CD8-positive, alpha-beta memory T cell (primary cell): Measurements from ENCODE around the gene ENTHD1. TPM values are rescaled to one million over a fixed set of nuclear protein-coding genes. Genes with fewer than 3 reads are reported as not detected.

ENCODE experiments used
- CTCF ChIA-PET: fragments of 350-600 bp; sonication (Branson Sonifier 250); formaldehyde crosslinking; loops from one replicate; lab custom pipeline; 2021; ENCODE audit warnings: antibody characterized with exemption; lab: Charles Lee
- POLR2A ChIA-PET: fragments of 350-600 bp; sonication (Branson Sonifier 250); formaldehyde crosslinking; loops from one replicate; lab custom pipeline; 2021; ENCODE audit warnings: antibody characterized with exemption; lab: Charles Lee
- DNase-seq, 5 donors: peaks; one replicate each; pipeline versions ENCODE4 v3.0.0 to v3.0.0-alpha.2; 2020 to 2022; ENCODE audit warnings: mixed read lengths in 1 of 5
- H3K27ac ChIP-seq: one replicate; pipeline ENCODE4 v1.7.0; 2013; ENCODE audit warnings: low read depth, mild to moderate bottlenecking, low read length, moderate library complexity
- H3K27me3 ChIP-seq: 2 replicates; pipeline ENCODE4 v1.7.0; 2013; ENCODE audit warnings: low read length, mild to moderate bottlenecking; ENCODE audit not compliant: insufficient read depth, poor library complexity, severe bottlenecking
- H3K36me3 ChIP-seq: 2 replicates; pipeline ENCODE4 v1.7.0; 2013; ENCODE audit warnings: mild to moderate bottlenecking, low read length, moderate library complexity; ENCODE audit not compliant: insufficient read depth
- H3K4me1 ChIP-seq: 2 replicates; pipeline ENCODE4 v1.7.0; 2013; ENCODE audit warnings: mild to moderate bottlenecking, low read length, moderate library complexity; ENCODE audit not compliant: insufficient read depth
- H3K4me3 ChIP-seq: 2 replicates; pipeline ENCODE4 v1.7.0; 2013; ENCODE audit warnings: mild to moderate bottlenecking, low read length
- H3K9me3 ChIP-seq: 2 replicates; pipeline ENCODE4 v1.7.0; 2013; ENCODE audit warnings: mild to moderate bottlenecking, low read length
- H3K27ac Mint-ChIP-seq, 8 donors: one replicate each; pipeline ENCODE4 v1.8.0; 2020 to 2021; ENCODE audit warnings: mixed read lengths in 8 of 8, mild to moderate bottlenecking in 6 of 8, inconsistent platforms in 3 of 8, moderate library complexity in 3 of 8
- H3K27me3 Mint-ChIP-seq, 2 donors: one replicate each; pipeline ENCODE4 v1.8.0; 2020 to 2021; ENCODE audit warnings: mixed read lengths in 2 of 2, mild to moderate bottlenecking in 1 of 2, moderate library complexity in 1 of 2
- H3K36me3 Mint-ChIP-seq, 3 donors: one replicate each; pipeline ENCODE4 v1.8.0; 2020 to 2021; ENCODE audit warnings: mixed read lengths in 3 of 3, inconsistent platforms in 1 of 3, mild to moderate bottlenecking in 1 of 3
- H3K4me1 Mint-ChIP-seq, 3 donors: one replicate each; pipeline ENCODE4 v1.8.0; 2020 to 2021; ENCODE audit warnings: mixed read lengths in 3 of 3, inconsistent platforms in 1 of 3, mild to moderate bottlenecking in 1 of 3
- H3K4me3 Mint-ChIP-seq, 7 donors: one replicate each; pipeline ENCODE4 v1.8.0; 2020 to 2021; ENCODE audit warnings: mixed read lengths in 7 of 7, mild to moderate bottlenecking in 6 of 7, moderate library complexity in 4 of 7, inconsistent platforms in 2 of 7
- H3K9me3 Mint-ChIP-seq, 5 donors: one replicate each; pipeline ENCODE4 v1.8.0; 2020 to 2022; ENCODE audit warnings: mixed read lengths in 5 of 5, mild to moderate bottlenecking in 3 of 5, moderate library complexity in 2 of 5, inconsistent platforms in 1 of 5
- polyA plus RNA-seq: library from polyadenylated mRNA; unstranded; fragments of 300-500 nt; fragmentation: Illumina TruSeq; gene quantifications from one replicate; pipeline ENCODE4 v1.2.3, GENCODE V29; 2021
- total RNA-seq, 2 experiments: library from RNA; stranded (reverse); gene quantifications; one replicate each; pipeline ENCODE4 v1.2.3, GENCODE V29; 2021

Gene ENTHD1
- total and polyA plus RNA-seq, 3 experiments from 2014 or later, result 0.16 to 0.35 (median 0.16) TPM

- H3K27ac ChIP-seq, result no peak overlapping the region
- H3K9me3 ChIP-seq, result no peaks in the 10 kb centered on the region
- ChIA-PET POLR2A (no interaction called here), CTCF (no interaction called here)
- no peaks in the 10 kb centered on the region for H3K27me3 ChIP-seq
- Mint-ChIP-seq H3K9me3 (no peaks in the 10 kb centered on the region), H3K27ac (peak overlapping the region in 1 of 8 donors; percentile 70), H3K36me3 (no peaks in the 10 kb centered on the region), H3K4me3 (no peak overlapping the region), H3K27me3 (peaks cover 5 to 6% of the 10 kb centered on the region in 2 donors), H3K4me1 (peaks cover 0 to 5% (median 0%) of the 10 kb centered on the region in 3 donors)
- DNase-seq, result no peak
- no peaks in the 10 kb centered on the region for H3K36me3 ChIP-seq
- no peaks in the 10 kb centered on the region for H3K4me1 ChIP-seq
- no peak overlapping the region for H3K4me3 ChIP-seq
Observed at GRCh38 chr22:39713799-39714290, 179.7 kb downstream of the ENTHD1 start.

GRCh38 chr22:39712751-39713525 is 180.6 kb downstream of the ENTHD1 start:
- H3K4me3 Mint-ChIP-seq, result no peak overlapping the region
- Histone ChIP-seq H3K27ac (no peak overlapping the region), H3K9me3 (no peaks in the 10 kb centered on the region), H3K27me3 (no peaks in the 10 kb centered on the region), H3K4me1 (no peaks in the 10 kb centered on the region), H3K4me3 (no peak overlapping the region), H3K36me3 (no peaks in the 10 kb centered on the region)
- CTCF ChIA-PET, result interaction anchor here (0.9 to 1.4 kb wide), 2 partner anchors 178 to 206 kb away, joined by 3 to 5 read pairs; no protein-coding TSS in a partner anchor
- H3K27me3 Mint-ChIP-seq, result peaks cover 5 to 6% of the 10 kb centered on the region in 2 donors
- no peak overlapping the region for H3K27ac Mint-ChIP-seq
- no peak for DNase-seq
- POLR2A ChIA-PET, result no interaction called here
- H3K36me3 Mint-ChIP-seq, result no peaks in the 10 kb centered on the region
- no peaks in the 10 kb centered on the region for H3K4me1 Mint-ChIP-seq
- no peaks in the 10 kb centered on the region for H3K9me3 Mint-ChIP-seq

- H3K4me1 Mint-ChIP-seq, result no peaks in the 10 kb centered on the region
- no peak overlapping the region for H3K27ac Mint-ChIP-seq
- no peak overlapping the region for H3K4me3 ChIP-seq
- H3K4me1 ChIP-seq, result no peaks in the 10 kb centered on the region
- no peak overlapping the region for H3K4me3 Mint-ChIP-seq
- DNase-seq, result no peak
- no peaks in the 10 kb centered on the region for H3K9me3 ChIP-seq
- H3K27me3 ChIP-seq, result no peaks in the 10 kb centered on the region
- CTCF ChIA-PET, result interaction anchor here (0.9 to 1.4 kb wide), 2 partner anchors 177 to 207 kb away, joined by 3 to 5 read pairs; no protein-coding TSS in a partner anchor
- H3K36me3 Mint-ChIP-seq, result no peaks in the 10 kb centered on the region
- H3K27me3 Mint-ChIP-seq, result peaks cover 5 to 6% of the 10 kb centered on the region in 2 donors
- POLR2A ChIA-PET, result no interaction called here
- no peak overlapping the region for H3K27ac ChIP-seq
- no peaks in the 10 kb centered on the region for H3K9me3 Mint-ChIP-seq
- no peaks in the 10 kb centered on the region for H3K36me3 ChIP-seq
Observed at GRCh38 chr22:39712081-39712480, 181.5 kb downstream of the ENTHD1 start.

- no peaks in the 10 kb centered on the region for H3K4me1 ChIP-seq
- H3K36me3 ChIP-seq, result no peaks in the 10 kb centered on the region
- H3K9me3 ChIP-seq, result no peaks in the 10 kb centered on the region
- Mint-ChIP-seq H3K9me3 (no peaks in the 10 kb centered on the region), H3K4me3 (no peak overlapping the region), H3K4me1 (no peaks in the 10 kb centered on the region), H3K36me3 (no peaks in the 10 kb centered on the region), H3K27me3 (peaks cover 5% of the 10 kb centered on the region in 2 donors), H3K27ac (no peak overlapping the region)
- H3K4me3 ChIP-seq, result no peak overlapping the region
- DNase-seq, result no peak
- H3K27me3 ChIP-seq, result no peaks in the 10 kb centered on the region
- no peak overlapping the region for H3K27ac ChIP-seq
- CTCF ChIA-PET, result interaction anchor here (1.4 kb wide), 1 partner anchor 314 kb away, joined by 3 read pairs; no protein-coding TSS in a partner anchor
- POLR2A ChIA-PET, result no interaction called here
Observed at GRCh38 chr22:39710380-39711150, 183.0 kb downstream of the ENTHD1 start.

- no peaks in the 10 kb centered on the region for H3K36me3 ChIP-seq
Observed at GRCh38 chr22:39707816-39708215, 185.7 kb downstream of the ENTHD1 start.

GRCh38 chr22:39707351-39707750 is 186.2 kb downstream of the ENTHD1 start:
- ChIA-PET CTCF (no interaction called here), POLR2A (no interaction called here)
- Mint-ChIP-seq H3K4me3 (no peak overlapping the region), H3K4me1 (no peaks in the 10 kb centered on the region), H3K27ac (no peak overlapping the region), H3K9me3 (no peaks in the 10 kb centered on the region), H3K36me3 (no peaks in the 10 kb centered on the region), H3K27me3 (peaks cover 4 to 5% of the 10 kb centered on the region in 2 donors)
- H3K9me3 ChIP-seq, result no peaks in the 10 kb centered on the region
- H3K4me3 ChIP-seq, result no peak overlapping the region
- no peak overlapping the region for H3K27ac ChIP-seq
- H3K4me1 ChIP-seq, result no peaks in the 10 kb centered on the region
- H3K36me3 ChIP-seq, result no peaks in the 10 kb centered on the region
- H3K27me3 ChIP-seq, result no peaks in the 10 kb centered on the region
- DNase-seq, result no peak

More at GRCh38 chr22:39707816-39708215, 185.7 kb downstream of the ENTHD1 start:
- H3K9me3 Mint-ChIP-seq, result no peaks in the 10 kb centered on the region
- H3K27ac ChIP-seq, result no peak overlapping the region
- no peaks in the 10 kb centered on the region for H3K4me1 ChIP-seq
- no peak for DNase-seq
- H3K27me3 Mint-ChIP-seq, result peaks cover 5 to 6% of the 10 kb centered on the region in 2 donors
- H3K36me3 Mint-ChIP-seq, result no peaks in the 10 kb centered on the region
- no peaks in the 10 kb centered on the region for H3K27me3 ChIP-seq
- no peaks in the 10 kb centered on the region for H3K9me3 ChIP-seq
- CTCF ChIA-PET, result no interaction called here
- H3K4me1 Mint-ChIP-seq, result no peaks in the 10 kb centered on the region
- POLR2A ChIA-PET, result no interaction called here
- H3K4me3 ChIP-seq, result no peak overlapping the region
- no peak overlapping the region for H3K4me3 Mint-ChIP-seq
- H3K27ac Mint-ChIP-seq, result no peak overlapping the region

GRCh38 chr22:39706376-39707140 is 187.0 kb downstream of the ENTHD1 start:
- CTCF ChIA-PET, result no interaction called here
- DNase-seq, result no peak

More at GRCh38 chr22:39706376-39707140, 187.0 kb downstream of the ENTHD1 start:
- Mint-ChIP-seq H3K27me3 (peaks cover 4 to 10% of the 10 kb centered on the region in 2 donors), H3K9me3 (no peaks in the 10 kb centered on the region), H3K4me1 (no peaks in the 10 kb centered on the region), H3K36me3 (no peaks in the 10 kb centered on the region), H3K4me3 (no peak overlapping the region), H3K27ac (no peak overlapping the region)
- POLR2A ChIA-PET, result no interaction called here
- H3K9me3 ChIP-seq, result no peaks in the 10 kb centered on the region
- H3K27ac ChIP-seq, result no peak overlapping the region
- no peaks in the 10 kb centered on the region for H3K27me3 ChIP-seq
- no peak overlapping the region for H3K4me3 ChIP-seq
- no peaks in the 10 kb centered on the region for H3K4me1 ChIP-seq
- H3K36me3 ChIP-seq, result no peaks in the 10 kb centered on the region
